GM19397 (cell line): ENCODE results near the gene RNU7-1.
"Not testable (repeated sequence)": the region's sequence is repeated elsewhere in the genome, so short reads cannot be mapped to it uniquely, and the experiment has no call there.

Experiments
- ATAC-seq: cut with Tn5 transposase; IDR thresholded peaks from one replicate; pipeline ENCODE4 v1.9.1; 2021; ENCODE audit warnings: mild to moderate bottlenecking, moderate library complexity; ENCODE audit not compliant: unreplicated experiment

RNU7-1 gene

DNA sequence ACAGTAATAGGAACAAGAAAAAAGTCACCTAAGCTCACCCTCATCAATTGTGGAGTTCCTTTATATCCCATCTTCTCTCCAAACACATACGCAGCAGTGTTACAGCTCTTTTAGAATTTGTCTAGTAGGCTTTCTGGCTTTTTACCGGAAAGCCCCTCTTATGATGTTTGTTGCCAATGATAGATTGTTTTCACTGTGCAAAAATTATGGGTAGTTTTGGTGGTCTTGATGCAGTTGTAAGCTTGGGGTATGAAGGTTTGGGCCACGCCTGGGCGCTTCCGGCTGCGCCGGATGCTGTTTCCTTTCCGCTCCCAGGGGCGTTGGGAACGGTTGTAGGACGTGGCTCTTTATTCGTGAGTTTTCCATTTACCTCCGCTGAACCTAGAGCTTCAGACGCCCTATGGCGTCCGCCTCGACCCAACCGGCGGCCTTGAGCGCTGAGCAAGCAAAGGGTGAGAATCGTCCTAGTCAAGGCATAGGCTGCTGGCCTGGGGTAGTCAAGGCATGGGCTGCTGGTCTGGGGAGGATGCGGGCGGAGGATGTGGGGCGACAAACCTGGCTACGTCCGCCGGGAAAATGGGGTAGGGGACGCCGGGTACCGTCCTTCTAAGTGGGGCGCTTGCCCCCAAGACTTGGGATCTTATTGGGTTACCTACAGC is at the start of gene RNU7-1, which contains the start of gene C12orf57:
Gene RNU7-1 (plus strand): TSS at position 95 of the 659 bp plus-strand sequence.
Gene C12orf57 (plus strand): TSS at position 301 of the 659 bp plus-strand sequence. CDS start 100 bp downstream, at position 401.
- peak; percentile 23 for ATAC-seq

GRCh38 chr12:6894321-6894720 is 49.3 kb upstream of the RNU7-1 start:
- no peak for ATAC-seq

DNA sequence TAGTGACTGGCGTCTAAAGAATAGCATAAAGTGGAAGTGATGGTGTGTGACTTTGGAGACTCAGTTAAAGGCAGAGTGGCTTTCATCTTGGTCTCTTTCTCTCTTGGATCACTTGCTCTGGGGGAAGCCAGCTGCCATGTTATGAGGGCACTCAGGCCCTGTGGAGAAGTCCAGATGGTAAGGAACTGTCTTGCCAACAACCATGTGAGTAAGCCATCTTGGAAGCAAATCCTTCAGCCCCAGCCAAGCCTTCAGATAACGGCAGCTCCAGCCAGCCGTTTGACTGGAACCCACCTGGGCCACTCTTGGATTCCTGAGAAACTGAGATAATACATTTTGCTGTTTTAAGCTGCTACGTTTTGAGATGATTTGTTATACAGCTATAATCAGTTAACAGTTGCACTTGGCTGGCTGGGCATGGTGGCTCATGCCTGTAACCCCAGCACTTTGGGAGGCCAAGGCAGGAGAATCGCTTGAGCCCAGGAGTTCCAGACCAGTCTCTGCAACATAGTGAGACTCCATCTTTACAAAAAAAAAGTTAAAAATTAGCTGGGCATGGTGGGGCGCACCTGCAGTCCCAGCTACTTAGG is 46.7 kb upstream of the RNU7-1 start:
- no peak for ATAC-seq

DNA sequence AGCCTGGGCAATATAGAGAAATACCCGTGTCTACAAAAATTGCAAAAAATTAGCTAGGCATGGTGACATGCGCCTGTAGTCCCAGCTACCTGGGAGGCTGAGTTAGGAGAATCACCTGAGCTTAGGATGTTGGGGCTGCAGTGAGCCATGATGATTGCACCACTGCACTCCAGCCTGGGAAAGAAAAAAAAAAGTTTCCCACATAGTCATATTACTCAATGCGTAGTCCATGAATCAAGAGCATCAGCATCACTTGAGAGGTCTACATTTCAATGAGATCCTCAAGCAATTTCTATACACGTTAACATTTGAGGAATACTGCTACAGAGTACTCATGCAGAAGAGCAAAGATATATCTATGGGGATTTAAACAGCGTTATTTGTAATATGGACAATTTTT is 44.2 kb upstream of the RNU7-1 start:
- no peak for ATAC-seq

DNA sequence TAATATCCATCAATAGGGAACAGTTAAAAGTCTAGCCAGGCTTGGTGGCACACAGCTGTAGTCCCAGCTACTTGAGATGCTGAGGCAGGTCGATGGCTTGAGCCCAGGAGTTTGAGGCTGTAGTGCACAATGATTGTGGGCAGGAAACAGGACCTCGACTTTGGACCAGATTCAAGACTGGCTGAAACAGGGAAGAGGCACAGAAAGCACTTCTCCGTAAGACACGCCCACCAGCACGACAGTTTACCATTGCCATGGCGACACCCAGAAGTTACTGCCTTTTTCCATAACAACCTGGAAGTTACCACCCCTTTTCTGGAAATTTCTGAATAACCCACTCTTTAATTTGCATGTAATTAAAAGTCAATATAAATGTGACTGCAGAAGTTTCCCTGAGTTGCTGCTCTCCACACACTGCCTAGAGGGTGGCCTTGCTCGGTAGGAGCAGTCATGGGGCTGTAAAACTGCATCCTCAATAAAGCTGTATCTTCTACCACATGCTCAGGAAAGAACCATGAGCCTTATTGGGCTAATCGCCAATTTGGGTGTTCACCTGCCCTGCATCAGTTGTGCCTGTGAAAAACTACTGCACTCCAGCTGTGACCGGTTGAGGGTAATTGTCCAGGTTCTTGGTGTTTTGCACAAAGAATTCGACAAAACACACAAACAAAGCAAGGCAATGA is 43.6 kb upstream of the RNU7-1 start:
- no peak for ATAC-seq

DNA sequence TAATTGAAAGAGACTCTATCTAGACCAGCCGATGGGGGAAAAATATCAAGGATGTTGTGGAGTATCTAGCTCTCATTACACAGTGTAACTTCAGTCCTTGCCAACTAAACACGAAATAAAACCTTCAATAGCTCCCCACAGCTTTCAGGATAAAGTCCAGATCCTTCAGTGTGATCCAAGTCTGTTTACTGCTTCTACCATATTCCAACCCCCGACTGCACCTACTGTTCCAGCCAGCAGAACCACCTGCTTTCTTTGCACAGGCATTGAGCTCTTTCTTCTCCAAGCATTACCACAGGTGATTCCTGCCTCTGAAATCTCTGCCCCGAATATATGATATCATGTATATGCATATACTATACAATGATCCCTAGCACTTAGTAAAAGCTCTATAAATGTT is 41.2 kb upstream of the RNU7-1 start:
- no peak for ATAC-seq

DNA sequence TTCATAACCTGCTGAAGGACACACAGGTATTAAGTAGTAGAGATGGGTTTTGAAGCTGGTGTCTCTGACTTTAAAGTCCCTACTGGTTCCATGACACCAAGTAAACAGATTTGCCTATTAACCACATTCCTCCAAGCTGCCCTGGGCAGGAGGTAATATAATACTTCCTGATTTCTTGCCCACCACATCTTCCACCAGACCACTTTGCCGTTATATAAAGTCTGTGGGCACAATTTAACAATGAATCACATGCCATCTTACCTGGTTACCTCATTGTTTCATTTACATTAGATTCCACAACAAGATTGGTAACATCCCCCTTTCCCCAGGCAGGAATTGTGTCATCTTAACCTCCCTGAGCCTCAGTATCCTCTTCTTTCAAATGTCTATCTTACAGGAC is 39.9 kb upstream of the RNU7-1 start:
- no peak for ATAC-seq

DNA sequence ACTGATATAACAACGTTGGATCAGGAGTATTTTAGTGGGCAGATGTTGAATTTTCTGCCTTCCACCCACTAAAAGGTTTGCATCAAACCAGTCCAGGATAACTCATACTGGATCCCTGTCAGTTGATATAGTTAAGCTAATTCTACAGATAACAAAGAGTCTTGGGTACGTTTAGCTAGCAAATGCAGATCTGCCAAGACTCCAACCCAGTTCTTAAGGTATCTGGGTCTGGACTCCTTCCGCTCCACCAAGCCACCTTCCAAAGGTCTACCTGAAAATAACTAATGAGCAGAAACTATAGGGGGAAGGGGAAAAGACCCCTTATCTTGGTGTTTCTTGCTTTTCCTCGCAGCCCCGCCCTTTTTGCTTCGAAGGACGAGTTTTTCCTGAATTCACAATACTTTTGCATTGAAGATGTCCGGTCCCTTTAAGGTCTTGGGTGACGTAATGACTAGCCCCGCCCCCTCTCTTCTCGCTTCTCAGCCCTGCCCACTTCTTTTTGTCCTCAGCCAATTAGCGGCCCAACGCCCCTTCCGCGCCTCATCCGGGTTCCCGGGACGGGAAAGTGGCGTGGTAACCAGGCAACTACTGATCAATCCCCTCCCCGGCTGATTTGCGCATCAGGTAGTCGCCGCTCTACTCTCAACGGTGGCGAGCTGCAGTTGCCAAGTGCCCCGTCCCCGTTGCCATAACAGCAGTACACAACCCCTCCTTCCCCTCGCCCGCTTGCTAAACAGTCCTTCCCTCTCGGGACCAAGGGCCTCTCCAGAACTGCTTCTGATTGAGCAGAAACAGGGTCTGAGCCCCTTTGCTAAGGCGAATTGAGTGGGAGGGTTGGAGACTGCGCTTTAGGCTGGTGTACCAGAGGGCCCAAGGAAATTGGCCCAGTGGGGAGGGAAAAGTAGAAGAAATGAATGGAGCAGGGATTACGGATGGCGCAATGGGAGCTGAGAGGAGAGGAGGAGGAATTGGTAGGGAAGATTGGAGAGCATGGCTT is 39.0 kb upstream of the RNU7-1 start, which contains the start of gene LRRC23:
Gene LRRC23 (plus strand): TSS at position 543 of the 997 bp plus-strand sequence. CDS start 812 bp downstream, outside the sequence.
- peak; percentile 91 for ATAC-seq

GRCh38 chr12:6905414-6906040 is 38.1 kb upstream of the RNU7-1 start:
- no peak for ATAC-seq

DNA sequence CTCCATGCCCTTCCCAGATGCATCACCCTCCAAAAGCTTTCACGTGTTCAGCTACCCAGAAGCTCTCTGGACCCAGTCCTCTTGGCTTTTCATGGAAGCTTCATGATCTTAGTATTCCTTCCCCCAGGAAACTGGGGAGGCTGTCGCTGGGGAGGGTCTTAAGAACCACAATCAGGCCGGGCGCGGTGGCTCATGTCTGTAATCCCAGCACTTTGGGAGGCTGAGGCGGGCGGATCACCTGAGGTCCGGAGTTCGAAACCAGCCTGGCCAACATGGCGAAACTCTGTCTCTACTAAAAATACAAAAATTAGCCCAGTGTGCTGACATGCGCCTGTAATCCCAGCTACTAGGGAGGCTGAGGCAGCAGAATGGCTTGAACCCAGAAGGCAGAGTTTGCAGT is 35.5 kb upstream of the RNU7-1 start:
- not testable (repeated sequence) for ATAC-seq

DNA sequence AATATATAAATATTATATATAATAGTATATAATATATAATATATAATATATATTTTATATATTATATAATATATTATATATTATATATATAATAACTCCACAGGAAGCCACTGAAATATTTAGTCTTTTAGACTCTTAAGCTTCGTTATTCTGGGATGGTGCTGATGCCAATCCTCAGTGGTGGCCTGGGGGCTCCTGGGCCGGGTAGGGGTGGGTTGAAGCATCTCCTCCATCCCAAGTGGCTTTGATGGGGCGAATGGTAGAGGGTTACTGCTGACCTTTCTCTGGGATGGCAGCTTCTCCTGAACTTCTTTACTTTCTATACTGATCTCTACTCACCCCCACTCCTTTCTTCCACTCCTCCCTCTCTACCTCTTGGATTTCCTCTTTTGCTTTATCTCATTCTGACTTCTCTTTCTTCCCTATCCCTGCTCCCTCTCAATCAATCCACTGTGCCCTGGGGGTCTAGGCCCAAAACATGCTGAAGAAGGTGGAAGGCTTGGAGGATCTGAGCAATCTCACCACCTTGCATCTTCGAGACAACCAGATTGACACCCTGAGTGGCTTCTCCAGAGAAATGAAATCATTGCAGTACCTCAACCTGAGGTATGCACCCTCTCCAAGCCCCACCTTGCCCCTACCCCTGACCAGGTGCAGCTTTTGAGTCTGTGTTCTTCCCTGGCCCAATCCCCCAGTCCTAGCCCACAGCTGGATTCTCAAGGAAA is 34.0 kb upstream of the RNU7-1 start:
- ATAC-seq: no peak

DNA sequence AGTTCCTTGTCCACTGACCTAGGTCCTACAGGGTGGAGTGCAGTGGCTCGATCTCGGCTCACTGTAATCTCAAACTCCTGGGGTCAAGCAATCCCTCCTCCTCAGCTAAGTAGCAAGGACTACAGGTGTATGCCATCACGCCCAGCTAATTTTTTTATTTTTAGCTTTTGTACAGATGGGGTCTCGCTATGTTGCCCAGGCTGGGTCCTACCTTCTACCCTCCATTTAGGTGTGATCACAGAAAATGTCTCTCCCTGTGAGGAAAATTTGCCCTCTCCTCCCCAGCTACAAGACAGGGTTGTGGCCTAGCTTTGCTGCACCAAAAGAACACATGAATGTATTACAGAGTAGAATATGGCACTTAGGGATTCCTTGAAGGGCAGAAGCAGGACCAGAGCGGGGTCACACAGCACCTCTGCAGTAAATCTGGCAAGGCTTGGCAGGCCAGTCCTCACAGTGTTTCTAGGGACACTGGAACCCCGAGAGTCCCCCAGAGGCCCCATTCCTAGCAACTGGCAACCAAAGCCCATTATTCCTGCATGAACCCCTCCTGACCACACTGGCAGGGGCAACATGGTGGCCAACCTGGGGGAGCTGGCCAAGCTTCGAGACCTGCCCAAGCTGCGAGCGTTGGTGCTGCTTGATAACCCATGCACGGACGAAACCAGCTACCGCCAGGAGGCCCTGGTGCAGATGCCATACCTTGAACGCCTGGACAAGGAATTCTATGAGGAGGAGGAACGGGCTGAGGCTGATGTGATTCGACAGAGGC is 31.3 kb upstream of the RNU7-1 start:
- no peak for ATAC-seq

DNA sequence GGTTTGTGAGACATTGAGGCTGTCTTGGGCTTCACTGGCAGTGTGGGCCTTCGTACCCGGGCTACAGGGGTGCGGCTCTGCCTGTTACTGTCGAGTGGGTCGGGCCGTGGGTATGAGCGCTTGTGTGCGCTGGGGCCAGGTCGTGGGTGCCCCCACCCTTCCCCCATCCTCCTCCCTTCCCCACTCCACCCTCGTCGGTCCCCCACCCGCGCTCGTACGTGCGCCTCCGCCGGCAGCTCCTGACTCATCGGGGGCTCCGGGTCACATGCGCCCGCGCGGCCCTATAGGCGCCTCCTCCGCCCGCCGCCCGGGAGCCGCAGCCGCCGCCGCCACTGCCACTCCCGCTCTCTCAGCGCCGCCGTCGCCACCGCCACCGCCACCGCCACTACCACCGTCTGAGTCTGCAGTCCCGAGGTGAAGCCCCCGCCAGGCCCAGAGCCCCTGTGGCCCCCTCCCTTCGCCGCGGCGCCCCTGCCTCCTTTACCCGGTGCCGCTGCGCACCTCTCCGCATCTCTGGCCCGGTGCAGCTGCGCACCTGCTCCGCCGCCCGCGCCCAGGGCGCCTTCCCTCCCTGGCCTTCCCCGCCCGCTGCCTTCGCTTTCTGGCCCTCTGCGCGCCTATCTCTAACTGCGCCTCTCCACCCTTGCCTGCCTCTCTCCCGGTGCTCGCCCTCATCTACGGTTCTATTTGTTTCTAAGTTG is 29.2 kb upstream of the RNU7-1 start, which contains the start of gene ENO2:
Gene ENO2 (plus strand): TSS at position 335 of the 701 bp plus-strand sequence. CDS start 1,253 bp downstream, outside the sequence.
- peak; percentile 59 for ATAC-seq

GRCh38 chr12:6914947-6915788 is 28.4 kb upstream of the RNU7-1 start:
- no peak for ATAC-seq

DNA sequence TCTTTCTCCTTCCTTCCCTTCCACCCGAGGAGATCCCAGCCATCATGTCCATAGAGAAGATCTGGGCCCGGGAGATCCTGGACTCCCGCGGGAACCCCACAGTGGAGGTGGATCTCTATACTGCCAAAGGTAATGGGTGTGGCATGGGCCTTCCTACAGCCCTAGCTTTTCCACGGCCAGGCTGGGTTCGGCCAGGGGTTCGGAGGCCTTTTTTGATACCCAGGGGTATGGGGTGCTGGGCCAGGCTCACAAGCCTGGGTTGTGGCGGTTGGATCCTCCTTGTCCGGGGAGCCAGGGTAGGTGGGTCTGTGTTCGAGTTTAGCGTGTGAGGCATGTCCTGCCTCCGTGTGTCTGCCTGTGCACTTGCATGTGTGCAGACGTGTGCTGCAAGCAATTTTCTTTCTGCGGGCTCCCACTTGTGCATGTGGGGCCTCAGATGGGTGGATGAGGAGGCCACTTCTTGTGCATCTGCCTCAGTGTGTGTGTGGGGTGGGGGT is 27.8 kb upstream of the RNU7-1 start:
- ATAC-seq: no peak

DNA sequence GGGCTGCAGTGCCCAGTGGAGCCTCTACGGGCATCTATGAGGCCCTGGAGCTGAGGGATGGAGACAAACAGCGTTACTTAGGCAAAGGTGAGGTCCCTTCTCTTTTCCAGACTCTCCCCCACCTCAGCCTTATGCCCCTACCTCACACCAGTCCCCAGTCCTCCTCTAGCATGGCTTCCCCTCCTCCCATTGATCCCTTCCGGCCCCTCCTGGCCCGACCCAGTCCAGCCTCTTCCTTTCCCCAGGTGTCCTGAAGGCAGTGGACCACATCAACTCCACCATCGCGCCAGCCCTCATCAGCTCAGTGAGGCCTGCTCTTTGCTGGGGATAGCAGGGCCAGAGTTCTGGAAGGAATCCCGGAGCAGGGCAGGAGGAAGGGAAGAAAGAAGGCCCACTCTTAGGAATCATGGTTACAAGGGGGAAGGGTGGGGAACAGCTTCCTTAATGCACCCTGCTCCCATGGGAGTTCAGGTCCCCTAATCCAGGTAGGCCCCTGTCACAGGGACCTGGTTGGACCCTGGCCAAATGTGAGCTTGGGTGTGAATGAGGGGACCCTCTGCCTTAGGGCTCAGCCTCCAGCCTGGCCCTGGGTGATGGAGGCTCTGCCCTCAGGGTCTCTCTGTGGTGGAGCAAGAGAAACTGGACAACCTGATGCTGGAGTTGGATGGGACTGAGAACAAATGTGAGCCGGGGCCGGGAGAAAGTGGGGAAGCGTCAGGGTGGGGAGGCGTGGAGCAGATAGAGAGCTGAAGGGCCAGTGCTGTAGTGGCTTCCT is 27.0 kb upstream of the RNU7-1 start:
- no peak for ATAC-seq
